GM19239 (cell line): ENCODE measurements around the gene ZNF488.

Experiments used
- DNase-seq: peaks from one replicate; pipeline ENCODE4 v3.0.0; 2011; ENCODE audit warnings: low spot score; ENCODE audit not compliant: insufficient read length
- FAIRE-seq: peaks from 2 replicates; lab custom pipeline; 2011; peaks lifted over from hg19 to GRCh38; lab: Jason Lieb, UNC

Gene ZNF488

DNA sequence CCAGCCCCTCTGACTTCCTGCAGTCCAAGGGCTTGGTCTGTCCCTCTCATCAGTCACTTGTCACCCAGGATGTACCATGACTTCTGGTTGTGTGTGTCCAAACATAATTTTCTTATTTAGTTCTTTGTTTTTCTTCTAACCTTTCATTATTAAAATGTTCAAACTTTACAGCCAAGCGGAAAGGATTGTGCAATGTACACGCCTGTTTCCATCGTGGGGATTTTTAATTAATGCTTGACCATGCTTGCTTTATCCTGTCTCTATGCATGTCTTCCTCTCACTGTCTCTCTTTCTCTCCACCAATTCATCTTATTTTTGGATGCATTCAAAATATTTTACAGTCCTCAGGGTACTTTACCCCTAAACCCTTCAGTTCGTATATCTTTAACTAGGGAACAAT lies 26.2 kb upstream of the ZNF488 start:
- DNase-seq = no peak
- no peak for FAIRE-seq

DNA sequence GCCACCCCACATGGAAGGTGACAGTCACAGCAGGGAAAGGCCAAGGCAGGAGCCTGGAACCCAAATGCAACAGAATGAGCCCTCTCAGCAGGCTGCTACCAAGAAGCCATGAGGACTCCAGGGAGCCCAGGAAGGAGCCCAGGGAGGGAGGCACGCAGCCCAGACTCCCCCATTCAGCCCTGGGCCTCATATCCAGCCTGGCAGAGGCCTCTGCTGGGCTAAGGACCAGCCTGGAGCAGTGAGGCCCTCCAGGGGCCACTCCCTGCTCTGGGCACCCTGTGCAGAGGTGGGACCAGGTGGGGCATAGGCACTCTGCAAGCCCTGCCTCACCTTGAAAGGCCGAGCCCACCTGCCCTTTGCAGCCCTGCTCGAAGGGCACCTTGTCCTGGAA lies 25.8 kb upstream of the ZNF488 start:
- FAIRE-seq = no peak
- no peak for DNase-seq

- DNase-seq (no peak), FAIRE-seq (no peak)
Observed at GRCh38 chr10:47409171-47409865, 25.2 kb upstream of the ZNF488 start.

DNA sequence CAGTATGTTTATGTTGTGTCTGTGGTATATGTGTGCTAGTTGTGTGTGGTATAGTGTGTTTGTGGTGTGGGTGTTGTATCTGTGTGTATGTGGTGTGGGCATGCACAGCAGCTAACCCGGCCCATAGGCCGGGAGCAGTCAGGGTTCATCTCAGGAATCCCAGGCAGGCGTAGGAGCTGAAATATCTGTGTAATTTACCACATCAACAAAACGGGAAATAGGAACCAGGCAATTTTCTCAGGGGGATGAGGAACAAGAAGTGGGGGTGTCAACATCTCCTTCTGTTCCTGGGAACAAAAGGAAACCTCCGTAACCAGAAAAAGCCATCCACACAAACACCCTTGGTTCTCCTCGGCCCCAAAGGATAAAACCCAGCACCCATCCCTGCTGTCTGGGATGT lies 24.5 kb upstream of the ZNF488 start:
- FAIRE-seq (no peak), DNase-seq (no peak)

GRCh38 chr10:47406870-47407691 lies 23.0 kb upstream of the ZNF488 start:
- no peak for FAIRE-seq

DNA sequence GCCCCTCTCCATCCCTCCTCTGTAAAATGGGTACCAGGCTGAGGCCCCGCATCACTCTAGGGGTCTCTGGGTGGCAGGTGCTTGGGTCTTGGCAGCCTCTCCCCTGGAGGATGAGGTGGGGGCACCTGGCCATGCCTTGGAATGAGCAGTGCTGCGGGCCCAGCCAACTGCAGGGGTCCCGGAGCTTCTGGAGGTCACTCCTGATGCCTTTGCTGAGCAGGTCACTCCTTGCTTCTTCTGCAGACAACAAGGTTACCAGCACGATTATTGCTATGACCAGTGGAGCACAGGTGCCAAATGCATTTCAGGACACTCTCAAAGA lies 22.4 kb upstream of the ZNF488 start:
- no peak for DNase-seq
- no peak for FAIRE-seq

More at GRCh38 chr10:47406870-47407691, 23.0 kb upstream of the ZNF488 start:
- DNase-seq = no peak

DNA sequence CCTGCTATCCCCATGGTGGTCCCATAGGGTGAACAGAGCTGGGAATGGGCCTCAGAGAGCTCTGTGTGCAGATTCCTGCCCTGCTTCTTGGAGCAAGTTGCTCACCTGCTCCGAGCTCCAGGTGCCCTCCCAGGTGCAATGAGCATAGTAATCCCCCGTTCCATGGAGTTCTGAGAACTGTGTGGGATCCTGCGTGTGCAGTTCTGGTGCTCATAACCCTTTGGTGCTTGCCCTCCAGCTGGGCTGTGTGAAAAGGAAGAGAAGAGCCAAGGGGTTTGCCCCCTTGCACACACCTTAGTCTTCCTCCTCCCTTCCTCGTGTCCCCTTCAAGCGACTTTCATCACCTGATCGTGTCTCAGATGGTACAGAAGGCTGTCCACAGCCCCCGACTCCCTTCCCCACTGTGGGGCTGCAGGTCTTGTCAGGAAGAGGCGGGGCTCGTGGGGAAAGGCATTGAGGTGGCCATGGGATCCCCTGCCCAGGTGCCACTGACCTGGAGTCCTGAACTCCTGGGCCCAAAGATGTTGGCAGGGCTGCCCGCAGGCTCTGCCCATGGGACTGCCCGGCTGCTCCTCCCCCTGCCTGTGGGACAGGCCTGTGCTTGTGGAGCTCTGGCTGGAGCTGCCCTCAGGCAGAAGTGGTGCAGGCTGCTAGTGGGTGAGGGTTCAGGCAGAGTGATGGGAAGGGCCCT lies 21.9 kb upstream of the ZNF488 start:
- FAIRE-seq (no peak), DNase-seq (no peak)

DNA sequence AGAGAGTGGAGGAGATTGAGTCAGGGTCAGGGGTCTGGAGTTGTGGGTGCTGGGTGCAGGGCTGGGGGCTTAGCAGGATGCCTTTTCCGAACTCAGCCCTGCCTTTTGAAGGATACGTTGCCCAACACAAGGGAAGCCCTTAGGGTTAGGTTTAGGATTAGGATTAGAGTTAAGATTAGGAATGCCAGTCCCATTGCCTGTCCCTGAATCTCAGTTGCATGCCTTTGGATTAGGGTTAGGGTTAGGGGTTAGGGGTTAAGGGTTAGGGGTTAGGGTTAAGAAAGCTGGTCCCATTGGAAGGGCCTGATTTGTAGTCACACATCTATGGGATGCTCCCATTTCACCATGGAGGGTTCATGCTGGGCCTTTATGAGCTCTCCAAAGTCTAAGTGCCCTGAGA lies 20.8 kb upstream of the ZNF488 start:
- no peak for DNase-seq
- no peak for FAIRE-seq

GRCh38 chr10:47404446-47404845 lies 20.4 kb upstream of the ZNF488 start:
- FAIRE-seq = no peak
- no peak for DNase-seq

GRCh38 chr10:47403446-47404318 lies 19.6 kb upstream of the ZNF488 start:
- DNase-seq = no peak
- no peak for FAIRE-seq

GRCh38 chr10:47402641-47403301 lies 18.7 kb upstream of the ZNF488 start:
- FAIRE-seq (no peak), DNase-seq (no peak)

DNA sequence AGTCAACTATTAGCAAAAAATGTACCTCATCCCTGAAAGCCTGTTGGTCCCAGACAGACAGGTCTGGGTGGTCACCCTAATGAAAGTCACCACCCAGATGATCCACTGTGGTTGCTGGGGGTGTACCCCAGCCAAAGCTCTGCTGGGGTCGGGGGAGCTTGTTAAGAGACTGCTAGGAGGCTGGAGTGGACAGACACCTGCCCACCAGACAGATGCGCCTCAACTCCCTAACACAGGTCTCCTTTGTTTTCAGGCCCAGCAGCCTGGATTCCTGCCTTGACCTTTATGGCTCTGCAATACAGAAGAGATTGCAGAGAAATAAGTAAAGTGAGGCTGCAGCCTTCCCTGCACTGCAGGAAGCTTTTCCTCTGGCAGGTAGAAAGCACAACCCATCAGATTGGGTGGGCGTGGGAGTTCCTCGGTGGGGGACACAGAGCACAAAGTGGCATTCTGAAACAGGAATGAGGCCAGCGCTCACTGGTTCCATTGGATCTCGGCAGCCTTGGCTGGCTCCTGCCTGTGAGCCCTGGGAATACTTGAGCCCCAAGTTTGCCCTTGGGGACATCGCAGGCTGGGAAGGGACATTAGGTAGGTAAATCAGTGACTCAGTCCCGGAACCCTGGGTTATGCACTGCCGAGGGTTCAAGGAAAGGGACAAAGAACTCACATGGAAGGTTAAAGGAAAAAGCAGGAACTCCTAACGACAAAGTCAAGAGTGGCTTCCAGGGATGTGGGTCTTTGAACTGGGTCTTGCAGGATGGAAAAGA lies 18.0 kb upstream of the ZNF488 start:
- DNase-seq = no peak
- FAIRE-seq = no peak

DNA sequence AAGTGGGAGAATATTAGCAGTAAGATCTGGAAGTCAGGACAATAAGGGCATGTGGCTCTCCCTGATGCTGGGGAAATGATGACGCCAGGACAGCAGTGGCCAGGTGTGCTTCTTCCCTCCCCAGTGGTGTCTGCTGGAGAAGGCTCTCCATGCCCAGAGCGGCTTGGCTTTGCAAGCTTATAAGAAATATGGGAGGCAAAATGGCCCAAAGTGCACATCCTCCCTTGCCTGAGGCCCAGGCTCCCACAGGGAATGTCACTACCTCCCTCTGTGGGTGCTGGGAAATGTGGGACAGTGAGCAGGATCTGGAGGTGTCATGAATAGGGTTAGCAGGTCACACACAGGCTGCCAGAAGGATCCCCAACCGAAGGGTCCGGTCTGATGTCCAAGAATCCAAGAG lies 17.1 kb upstream of the ZNF488 start:
- FAIRE-seq = no peak
- no peak for DNase-seq

DNA sequence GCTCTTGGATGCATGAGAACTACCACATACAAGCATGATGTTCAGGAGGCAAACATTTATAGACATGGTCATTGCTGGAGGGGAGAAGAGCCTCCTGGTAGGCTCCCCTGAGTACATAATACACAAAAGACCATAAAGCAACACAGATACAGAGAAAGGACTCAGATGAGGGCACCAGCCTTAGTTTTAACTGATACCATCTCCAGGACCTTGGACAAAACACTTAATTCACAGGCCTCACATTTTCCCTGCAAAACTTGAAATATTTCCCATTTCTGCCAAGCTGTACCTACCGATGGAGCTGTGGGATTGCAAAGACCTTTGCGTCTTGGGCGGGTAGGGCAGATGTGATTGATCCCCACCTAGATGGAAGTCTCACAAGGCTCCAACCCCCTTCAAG lies 16.7 kb upstream of the ZNF488 start:
- DNase-seq (no peak), FAIRE-seq (no peak)

- DNase-seq = no peak
- FAIRE-seq = no peak
Observed at GRCh38 chr10:47400251-47400650, 16.2 kb upstream of the ZNF488 start.

DNA sequence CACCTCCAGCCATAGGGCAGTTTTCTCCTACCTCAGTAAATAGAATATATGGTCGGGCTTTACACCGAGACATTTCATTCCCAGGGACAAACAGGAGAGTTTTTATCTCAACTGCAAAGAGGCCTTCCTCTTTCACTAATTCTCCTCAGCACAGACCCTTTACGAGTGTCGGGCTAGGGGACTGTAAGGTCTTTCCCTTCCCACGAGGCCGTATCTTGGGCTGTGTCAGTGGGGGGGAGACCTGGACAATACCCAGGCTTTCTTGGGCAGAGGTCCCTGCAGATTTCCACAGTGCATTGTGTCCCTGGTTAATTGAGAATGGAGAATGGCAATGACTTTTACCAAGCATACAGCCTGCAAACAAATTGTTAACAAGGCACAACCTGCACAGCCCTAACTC lies 13.2 kb upstream of the ZNF488 start:
- DNase-seq = no peak
- FAIRE-seq = no peak

- FAIRE-seq = no peak
- no peak for DNase-seq
Observed at GRCh38 chr10:47396311-47396717, 12.2 kb upstream of the ZNF488 start.

DNA sequence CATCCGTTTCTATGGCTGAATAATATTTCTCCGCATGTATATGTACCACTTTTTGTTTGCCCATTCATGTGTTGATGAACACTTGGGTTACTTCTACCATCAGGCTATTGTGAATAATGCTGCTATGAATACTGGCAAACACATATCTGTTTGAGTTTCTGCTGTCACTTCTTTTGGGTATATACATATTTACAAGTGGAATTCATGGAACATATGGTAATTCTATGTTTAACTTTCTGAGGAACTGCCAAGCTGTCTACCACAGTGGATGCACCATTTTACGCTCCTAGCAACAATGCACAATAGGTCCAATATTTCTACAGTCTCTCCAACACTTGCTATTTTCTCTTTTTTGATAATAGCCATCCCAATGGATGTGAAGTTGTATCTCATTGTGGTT lies 5.5 kb upstream of the ZNF488 start:
- FAIRE-seq = no peak
- DNase-seq = no peak

- DNase-seq (no peak), FAIRE-seq (no peak)
Observed at GRCh38 chr10:47388879-47389278, 4.8 kb upstream of the ZNF488 start.
